Pancreas (tissue), 10 donors: ENCODE data around the gene TNFSF9. TPM values are rescaled to one million over a fixed set of nuclear protein-coding genes. Genes with fewer than 3 reads are reported as not detected.
"Not testable (repeated sequence)": the region's sequence is repeated elsewhere in the genome, so short reads cannot be mapped to it uniquely, and the experiment has no call there.

ENCODE experiments used
- ATAC-seq, 4 donors: fragments of 200-7000 bp; cut with Tn5 transposase; one replicate each; pipeline versions ENCODE4 v1.8.0 to v1.9.1; 2020; ENCODE audit warnings: mild to moderate bottlenecking in 4 of 4, moderate library complexity in 4 of 4
- DNase-seq, 6 donors: peaks; one replicate each; pipeline ENCODE4 v3.0.0-alpha.2; 2020
- FAIRE-seq: peaks from 2 replicates; lab custom pipeline; 2012; peaks lifted over from hg19 to GRCh38; lab: Jason Lieb, UNC
- H3K27ac ChIP-seq, 4 donors: fragments of 200-600 bp; sonication (generic); 1 replicate in 3 of 4; 2 replicates in 1 of 4; pipeline versions ENCODE4 v1.5.0 to v1.8.0; 2020
- H3K27me3 ChIP-seq, 4 donors: fragments of 200-600 bp; one replicate each; pipeline ENCODE4 v1.8.0; 2021
- H3K36me3 ChIP-seq, 3 donors: fragments of 200-600 bp; sonication (generic) in 1 of 3; one replicate each; pipeline versions ENCODE4 v1.5.0 to v1.8.0; 2020 to 2021
- H3K4me1 ChIP-seq, 3 donors: fragments of 200-600 bp; one replicate each; pipeline ENCODE4 v1.8.0; 2021
- H3K4me3 ChIP-seq, 4 donors: fragments of 200-600 bp; sonication (generic) in 2 of 4; one replicate each; pipeline versions ENCODE4 v1.5.0 to v1.8.0; 2020 to 2021
- H3K9me3 ChIP-seq, 4 donors: fragments of 200-600 bp; one replicate each; pipeline ENCODE4 v1.8.0; 2021
- CTCF ChIP-seq, 4 donors: fragments of 200-600 bp; sonication (generic) in 3 of 4; IDR thresholded peaks; one replicate each; pipeline versions ENCODE4 v1.5.0 to v1.8.0; 2021; ENCODE audit warnings: antibody characterized with exemption in 4 of 4
- WGBS, 2 donors: extraction: QIAGEN DNeasy Blood & Tissue Kit; methylation state at CpG; one replicate each; pipeline ENCODE4 v1.1.7; 2013; 5-methylcytosine and 5-hydroxymethylcytosine counted together
- intact Hi-C, 3 donors: fragments of 100-400 bp; cut with DNase I; formaldehyde crosslinking; loops; one replicate each; pipeline versions ENCODE4 v1.11.1 to v1.14.2; 2022
- polyA plus RNA-seq, 2 donors: library from polyadenylated mRNA; stranded (reverse); fragments of 200-250 nt; gene quantifications; one replicate each; pipeline ENCODE4 v1.2.3, GENCODE V29; 2013
- total RNA-seq, 6 donors: library from RNA; stranded (reverse); fragmentation: NEBNext Ultra II Directional in 4 of 6; extraction: Animal tissue kit (Norgen Biotek cat#: 25700) in 4 of 6; gene quantifications; one replicate each; pipeline versions ENCODE4 v1.2.1 to v1.2.4, GENCODE V29; 2021 to 2023
- donor health status: healthy with polysubstance abuse.
- donor health status: DM: no; HTN: no; CAD: no; lungs with moderate emphysema.
- donor health status: DM: no; HTN: no; CAD: no.
- donor health status: control.
- donor health status: control.
- donor health status: Bipolar disorder and iron deficiency.
- donor health status: DM: yes; HTN: yes; CAD: no.
- donor health status: DM: no; HTN: no; CAD: no.
- donor health status: DM: no; HTN: no; CAD: no.
- donor health status: DM: yes; HTN: yes; CAD: no.

The TNFSF9 gene
- total and polyA plus RNA-seq, 8 donors, result 0.12 to 1.1 (median 0.20) TPM; not detected in 4

GRCh38 chr19:6551091-6551490, 20.3 kb downstream of the TNFSF9 start:
- ATAC-seq, result no peak

GRCh38 chr19:6551607-6552450, 21.0 kb downstream of the TNFSF9 start:
- TF ChIP-seq CTCF (IDR thresholded peaks at IDR 0.05), result no peak
- no peaks in the 10 kb centered on the region for H3K36me3 ChIP-seq
- no peaks in the 10 kb centered on the region for H3K9me3 ChIP-seq
- no peaks in the 10 kb centered on the region for H3K27me3 ChIP-seq
- no peaks in the 10 kb centered on the region for H3K4me1 ChIP-seq
- H3K27ac ChIP-seq, result no peak overlapping the region
- DNase-seq (no peak), ATAC-seq (peak in 2 of 4 donors; percentile 14 to 17), FAIRE-seq (no peak)
- no peak overlapping the region for H3K4me3 ChIP-seq
- intact Hi-C loops, result no loop called here
- WGBS, 2 donors, result 27 to 40% methylated on average over 27 to 28 of the region's 28 CpGs

More at GRCh38 chr19:6551091-6551490, 20.3 kb downstream of the TNFSF9 start:
- H3K36me3 ChIP-seq, result no peaks in the 10 kb centered on the region
- H3K9me3 ChIP-seq, result no peaks in the 10 kb centered on the region
- DNase-seq (no peak), FAIRE-seq (no peak)
- no peak overlapping the region for H3K4me3 ChIP-seq
- intact Hi-C loops, result no loop called here
- TF ChIP-seq CTCF (IDR thresholded peaks at IDR 0.05), result no peak
- no peaks in the 10 kb centered on the region for H3K4me1 ChIP-seq
- no peak overlapping the region for H3K27ac ChIP-seq
- H3K27me3 ChIP-seq, result no peaks in the 10 kb centered on the region
- 46 to 64% methylated on average over 3 of the region's 3 CpGs for WGBS, 2 donors

- Histone ChIP-seq H3K4me3 (no peak overlapping the region), H3K27ac (no peak overlapping the region), H3K27me3 (no peaks in the 10 kb centered on the region), H3K9me3 (no peaks in the 10 kb centered on the region), H3K36me3 (no peaks in the 10 kb centered on the region), H3K4me1 (no peaks in the 10 kb centered on the region)
- no peak for FAIRE-seq
- TF ChIP-seq CTCF (IDR thresholded peaks at IDR 0.05), result no peak
- intact Hi-C loops, result no loop called here
- no peak for ATAC-seq
- DNase-seq, result no peak
- WGBS, 2 donors, result 65 to 82% methylated on average over 2 of the region's 2 CpGs
Observed at GRCh38 chr19:6556043-6556449, 25.2 kb downstream of the TNFSF9 start.

- intact Hi-C loops, result no loop called here
- ATAC-seq, result no peak
- no peak for DNase-seq
- H3K4me3 ChIP-seq, result no peak overlapping the region
- H3K27me3 ChIP-seq, result no peaks in the 10 kb centered on the region
- 51 to 74% methylated on average over 11 of the region's 11 CpGs for WGBS, 2 donors
- TF ChIP-seq CTCF (IDR thresholded peaks at IDR 0.05), result no peak
- no peak overlapping the region for H3K27ac ChIP-seq
- H3K36me3 ChIP-seq, result no peaks in the 10 kb centered on the region
- no peak for FAIRE-seq
- no peaks in the 10 kb centered on the region for H3K4me1 ChIP-seq
- H3K9me3 ChIP-seq, result no peaks in the 10 kb centered on the region
Observed at GRCh38 chr19:6556480-6557195, 25.8 kb downstream of the TNFSF9 start.

- not testable (repeated sequence) for FAIRE-seq, ATAC-seq
Observed at GRCh38 chr19:6562437-6562836, 31.6 kb downstream of the TNFSF9 start.

More at GRCh38 chr19:6562437-6562836, 31.6 kb downstream of the TNFSF9 start:
- H3K27ac ChIP-seq, H3K4me3 ChIP-seq, H3K27me3 ChIP-seq, H3K4me1 ChIP-seq, H3K9me3 ChIP-seq, intact Hi-C loops, H3K36me3 ChIP-seq, DNase-seq: not testable (repeated sequence)
- 29 to 52% methylated on average over 1 of the region's 1 CpG for WGBS, 2 donors
